ENCODE measurements around the gene FLT3.
"Not testable (repeated sequence)": the region's sequence is repeated elsewhere in the genome, so short reads cannot be mapped to it uniquely, and the experiment has no call there.

FLT3 gene

GRCh38 chr13:27971236-27971645 is 129.1 kb downstream of the FLT3 start:
- DNase-seq, result no peak

- no peak for DNase-seq
These were observed 129.8 kb downstream of the FLT3 start for GRCh38 chr13:27970382-27971235.

GRCh38 chr13:27969866-27970229 is 130.5 kb downstream of the FLT3 start:
- no peak for DNase-seq

- DNase-seq, result no peak
These were observed 131.1 kb downstream of the FLT3 start, which contains the start of gene CDX2 for GRCh38 chr13:27969082-27969865. CDX2 (minus strand) TSS chr13:27969315; CDS start chr13:27969006, 309 bp downstream.

GRCh38 chr13:27968316-27969081 is 131.9 kb downstream of the FLT3 start:
- DNase-seq, result no peak

- DNase-seq, result no peak
These were observed 132.6 kb downstream of the FLT3 start for GRCh38 chr13:27967736-27968315.

GRCh38 chr13:27967203-27967735 is 133.1 kb downstream of the FLT3 start:
- DNase-seq, result no peak

GRCh38 chr13:27966641-27967202 is 133.7 kb downstream of the FLT3 start:
- DNase-seq, result no peak

GRCh38 chr13:27965740-27966640 is 134.4 kb downstream of the FLT3 start:
- no peak for DNase-seq

- DNase-seq, result no peak
These were observed 135.0 kb downstream of the FLT3 start for GRCh38 chr13:27965343-27965739.

- DNase-seq, result no peak
These were observed 135.5 kb downstream of the FLT3 start for GRCh38 chr13:27964741-27965323.

- not testable (repeated sequence) for DNase-seq
These were observed 136.2 kb downstream of the FLT3 start for GRCh38 chr13:27964206-27964605.

- DNase-seq, result no peak
These were observed 136.9 kb downstream of the FLT3 start for GRCh38 chr13:27963491-27963890.

- DNase-seq, result no peak
These were observed 137.4 kb downstream of the FLT3 start for GRCh38 chr13:27962982-27963381.

GRCh38 chr13:27962128-27962841 is 138.1 kb downstream of the FLT3 start:
- no peak for DNase-seq

- DNase-seq, result no peak
These were observed 138.9 kb downstream of the FLT3 start for GRCh38 chr13:27961227-27962085.

GRCh38 chr13:27960362-27961226 is 139.8 kb downstream of the FLT3 start:
- DNase-seq, result no peak

- no peak for DNase-seq
These were observed 140.4 kb downstream of the FLT3 start for GRCh38 chr13:27959976-27960361.

Measured in CD4-positive, alpha-beta T cell treated with Interleukin-1 beta for 1 hour (primary cell).